H1 (cell line): ENCODE results near the gene PWP2. TPM values are rescaled to one million over a fixed set of nuclear protein-coding genes. Genes with fewer than 3 reads are reported as not detected.

ENCODE experiments used
- ASH2L ChIP-seq: fragments of 200-600, 300-600 bp; sonication (generic); IDR thresholded peaks from one replicate; pipeline ENCODE4 v1.7.1; 2017; ENCODE audit warnings: low read length
- CBX5 ChIP-seq: fragments of 300-800, 300-1000 bp; sonication (generic); IDR thresholded peaks from 2 replicates; pipeline ENCODE4 v1.7.1; 2016; ENCODE audit warnings: antibody characterized with exemption, low read length, low read depth
- CBX8 ChIP-seq: fragments of 300-800, 300-1000 bp; sonication (generic); IDR thresholded peaks from 2 replicates; pipeline ENCODE4 v1.7.1; 2016; ENCODE audit warnings: low read depth, low read length, borderline replicate concordance
- FOSL1 ChIP-seq: IDR thresholded peaks from 2 replicates; pipeline ENCODE4 v1.6.1; 2011; ENCODE audit warnings: mild to moderate bottlenecking, low read depth, low read length, moderate library complexity; ENCODE audit not compliant: insufficient read depth
- KDM1A ChIP-seq: fragments of 200-600, 300-600 bp; sonication (generic); IDR thresholded peaks from 2 replicates; pipeline ENCODE4 v1.7.1; 2016; ENCODE audit warnings: mild to moderate bottlenecking, low read length, borderline replicate concordance
- polyA plus RNA-seq, 7 experiments: library from polyadenylated mRNA; depleted of rRNA in 3 of 7; stranded (reverse) in 5 of 7; unstranded in 2 of 7; fragments of >200 nt in 5 of 7; fragments of 200-250 nt in 2 of 7; gene quantifications; 1 replicate in 5 of 7; 2 replicates in 1 of 7; 4 replicates in 1 of 7; pipeline versions ENCODE4 v1.2.1 to v1.2.3, GENCODE V29; 2011 to 2013; ENCODE audit warnings: missing spikeins in 2 of 7, mixed read lengths in 2 of 7
- total RNA-seq: library from RNA; stranded (reverse); fragmentation: NEBNext Ultra II Directional; extraction: Animal tissue kit (Norgen Biotek cat#: 25700); gene quantifications from 2 replicates; pipeline ENCODE4 v1.2.1, GENCODE V29; 2021

Gene PWP2
- total and polyA plus RNA-seq, 2 of the 8 experiments (the other 6 are each of a cell fraction or from before 2014, with no cell fraction given): 4.4 to 6.7 TPM

GRCh38 chr21:44063151-44063912, 43.9 kb upstream of the PWP2 start (continued):
- TF ChIP-seq CBX5 (no peak), KDM1A (no peak), CBX8 (no peak), ASH2L (no peak), FOSL1 (no peak)
- TF ChIP-seq, all 59 proteins: peak for 0
